Measurements from ENCODE around the gene LGALS16.
"Not testable (repeated sequence)": the region's sequence is repeated elsewhere in the genome, so short reads cannot be mapped to it uniquely, and the experiment has no call there.

The LGALS16 gene

GRCh38 chr19:39679791-39680168 is 24.1 kb downstream of the LGALS16 start:
- in situ Hi-C loops (cut with MboI; ENCODE audit: low sequenced_read_pairs, unreplicated experiment): loop anchor here (5.0 to 10.0 kb wide), 2 partner anchors 78 to 165 kb away; partner anchors contain the start of gene FBL
- no peak for TF ChIP-seq CTCF (IDR thresholded peaks at IDR 0.05; ENCODE audit: borderline replicate concordance, control extremely low read depth, extremely low read depth, insufficient read depth, missing control alignments)
- peak; percentile 17 for DNase-seq (ENCODE audit: low spot score)

DNA sequence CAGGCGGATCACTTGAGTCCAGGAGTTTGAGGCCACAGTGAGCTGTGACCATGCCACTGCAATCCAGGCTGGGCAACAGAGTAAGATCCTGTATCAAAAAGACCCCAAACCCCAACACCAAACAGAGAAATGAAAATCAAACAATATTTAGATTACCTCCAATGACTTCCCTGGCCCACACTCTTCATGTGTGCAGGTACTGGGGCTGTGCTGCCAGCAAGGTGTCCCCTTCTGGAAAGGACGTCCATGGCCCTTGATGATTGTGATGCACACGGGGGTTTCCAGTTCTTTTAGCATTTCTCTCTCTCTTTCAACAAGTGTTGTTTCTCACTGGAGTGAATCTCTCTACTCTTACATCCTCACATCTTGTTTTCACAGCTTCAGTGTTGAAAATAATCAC is 24.9 kb downstream of the LGALS16 start:
- TF ChIP-seq CTCF (IDR thresholded peaks at IDR 0.05; ENCODE audit: borderline replicate concordance, control extremely low read depth, extremely low read depth, insufficient read depth, missing control alignments): no peak
- DNase-seq (ENCODE audit: low spot score): no peak
- in situ Hi-C loops (cut with MboI; ENCODE audit: low sequenced_read_pairs, unreplicated experiment): loop anchor here (5.0 kb wide), 1 partner anchor 77 kb away; no protein-coding TSS in a partner anchor

- no peak for TF ChIP-seq CTCF (IDR thresholded peaks at IDR 0.05; ENCODE audit: borderline replicate concordance, control extremely low read depth, extremely low read depth, insufficient read depth, missing control alignments)
- in situ Hi-C loops (cut with MboI; ENCODE audit: low sequenced_read_pairs, unreplicated experiment): loop anchor here (5.0 kb wide), 1 partner anchor 76 kb away; no protein-coding TSS in a partner anchor
- DNase-seq (ENCODE audit: low spot score): no peak
These were observed 25.7 kb downstream of the LGALS16 start for GRCh38 chr19:39681416-39681815.

- TF ChIP-seq CTCF (IDR thresholded peaks at IDR 0.05; ENCODE audit: borderline replicate concordance, control extremely low read depth, extremely low read depth, insufficient read depth, missing control alignments): no peak
- no peak for DNase-seq (ENCODE audit: low spot score)
- in situ Hi-C loops (cut with MboI; ENCODE audit: low sequenced_read_pairs, unreplicated experiment): loop anchor here (5.0 kb wide), 1 partner anchor 73 kb away; no protein-coding TSS in a partner anchor
These were observed 28.6 kb downstream of the LGALS16 start for GRCh38 chr19:39684267-39684666.

DNA sequence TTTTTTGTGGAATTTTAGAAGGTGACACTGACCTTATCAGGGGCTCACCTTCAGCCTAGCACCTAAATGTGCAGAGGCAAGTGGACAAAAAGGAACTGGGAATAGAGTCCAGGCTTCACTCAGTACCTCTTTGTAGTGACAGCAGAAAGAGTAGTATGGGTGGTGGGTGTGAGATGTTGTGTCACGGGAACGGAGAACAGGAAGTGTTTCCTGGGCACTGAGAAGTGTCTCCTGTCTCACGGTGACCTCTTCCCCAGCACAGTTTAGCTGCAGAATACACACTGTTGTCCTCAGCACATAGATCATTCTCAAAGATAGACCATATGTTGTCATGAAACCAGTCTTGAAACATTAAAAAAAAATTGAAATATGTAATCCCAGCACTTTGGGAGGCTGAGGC is 31.0 kb downstream of the LGALS16 start:
- no peak for DNase-seq (ENCODE audit: low spot score)
- TF ChIP-seq CTCF (IDR thresholded peaks at IDR 0.05; ENCODE audit: borderline replicate concordance, control extremely low read depth, extremely low read depth, insufficient read depth, missing control alignments): no peak
- in situ Hi-C loops (cut with MboI; ENCODE audit: low sequenced_read_pairs, unreplicated experiment): no loop called here

DNA sequence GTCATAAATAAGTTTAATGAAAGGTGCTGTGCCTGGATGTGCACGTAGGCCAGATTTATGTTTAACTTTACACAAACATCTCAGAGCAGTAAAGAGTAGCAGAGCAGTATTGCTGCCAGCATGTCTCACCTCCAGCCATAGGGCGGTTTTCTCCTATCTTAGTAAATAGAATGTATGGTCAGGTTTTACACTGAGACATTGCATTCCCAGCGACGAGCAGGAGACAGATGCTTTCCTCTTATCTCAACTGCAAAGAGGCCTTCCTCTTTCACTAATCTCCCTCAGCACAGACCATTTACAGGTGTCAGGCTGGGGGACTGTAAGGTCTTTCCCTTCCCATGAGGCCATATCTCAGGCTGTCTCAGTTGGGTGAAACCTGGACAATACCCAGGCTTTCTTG is 32.9 kb downstream of the LGALS16 start:
- in situ Hi-C loops (cut with MboI; ENCODE audit: low sequenced_read_pairs, unreplicated experiment); DNase-seq (ENCODE audit: low spot score): not testable (repeated sequence)

DNA sequence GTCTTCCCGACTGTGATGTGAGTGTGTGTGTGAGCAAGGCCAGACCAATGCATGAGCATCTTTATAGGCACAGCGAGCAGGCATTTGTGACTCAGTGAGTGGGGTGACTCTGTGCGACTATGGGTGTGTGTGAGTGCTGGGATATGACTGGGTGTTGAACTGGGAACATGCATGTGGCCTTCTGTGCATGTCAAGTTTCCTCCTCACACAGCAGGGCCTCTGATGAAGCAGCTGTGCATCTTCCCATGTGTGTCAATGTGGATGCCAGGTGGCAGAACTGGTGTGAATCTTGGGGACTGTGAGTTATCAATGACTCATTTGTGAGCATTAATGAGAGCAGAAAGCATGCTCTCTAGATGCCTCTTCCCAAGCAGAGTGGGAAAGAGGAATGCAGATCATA is 36.5 kb downstream of the LGALS16 start:
- in situ Hi-C loops (cut with MboI; ENCODE audit: low sequenced_read_pairs, unreplicated experiment): no loop called here
- DNase-seq (ENCODE audit: low spot score): no peak
- no peak for TF ChIP-seq CTCF (IDR thresholded peaks at IDR 0.05; ENCODE audit: borderline replicate concordance, control extremely low read depth, extremely low read depth, insufficient read depth, missing control alignments)
